HG02840 (cell line): Measurements from ENCODE around the gene PLPPR1.

ENCODE experiments used
- ATAC-seq: cut with Tn5 transposase; IDR thresholded peaks from one replicate; pipeline ENCODE4 v1.9.1; 2021; ENCODE audit warnings: mild to moderate bottlenecking, moderate library complexity, moderate number of reproducible peaks; ENCODE audit not compliant: unreplicated experiment, low FRiP score

PLPPR1 gene

DNA sequence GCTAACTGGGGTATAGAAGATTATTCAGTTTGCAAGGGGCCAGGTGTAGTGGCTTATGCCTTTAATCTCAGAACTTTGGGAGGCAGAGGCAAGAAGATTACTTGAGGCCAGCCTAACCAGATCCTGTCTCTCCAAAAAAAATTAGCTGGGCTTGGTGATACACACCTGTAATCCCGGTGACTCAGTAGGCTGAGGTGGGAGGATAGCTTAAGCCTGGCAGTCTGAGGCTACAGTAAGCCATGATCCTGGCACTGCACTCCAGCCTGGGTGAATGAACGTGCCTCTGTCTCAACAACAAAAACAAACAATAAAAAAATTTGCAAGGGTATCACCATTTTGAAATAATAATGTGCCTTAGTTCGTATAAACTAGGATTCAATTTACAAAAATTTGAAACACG, 305.0 kb downstream of the PLPPR1 start:
- no peak for ATAC-seq

GRCh38 chr9:101333926-101334702, 305.6 kb downstream of the PLPPR1 start:
- ATAC-seq: no peak

DNA sequence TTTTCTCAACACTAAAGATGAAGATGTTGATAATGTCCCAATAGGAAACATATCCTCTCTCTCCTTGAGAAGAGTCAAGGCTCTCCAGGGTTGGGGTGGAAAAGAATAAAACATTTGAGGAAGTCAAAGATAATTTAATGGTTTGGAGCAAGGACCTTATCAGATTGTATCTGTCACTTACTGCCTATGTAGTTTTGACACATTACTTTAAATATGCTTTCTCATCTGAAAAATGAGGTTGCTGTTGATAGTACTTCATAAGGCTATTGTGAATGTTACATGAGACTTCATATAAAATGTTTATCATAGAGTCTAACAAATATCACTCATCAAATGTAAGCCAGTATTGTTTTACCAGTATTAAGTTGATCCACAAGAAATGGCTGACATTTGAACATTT, 307.6 kb downstream of the PLPPR1 start:
- no peak for ATAC-seq

DNA sequence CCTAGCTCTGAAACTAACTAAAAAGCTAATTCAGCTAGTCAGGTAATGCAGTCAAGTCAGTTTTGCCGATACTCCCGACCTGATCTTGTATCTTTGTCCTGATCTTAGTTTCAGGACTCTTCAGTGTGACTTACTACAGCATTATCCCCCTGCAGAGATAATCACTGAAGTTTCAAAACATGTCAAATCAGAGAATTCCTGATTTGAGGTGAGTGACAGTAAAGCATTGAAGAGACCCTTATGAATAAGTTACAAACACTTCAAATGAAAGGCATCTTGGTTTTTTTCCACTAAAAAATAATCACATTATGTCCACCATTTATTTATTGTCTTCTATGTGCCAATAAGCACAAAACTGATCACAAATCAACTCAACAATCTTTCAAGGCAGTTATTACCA, 308.7 kb downstream of the PLPPR1 start:
- no peak for ATAC-seq

- no peak for ATAC-seq
Observed at GRCh38 chr9:101341958-101342357, 313.4 kb downstream of the PLPPR1 start.

DNA sequence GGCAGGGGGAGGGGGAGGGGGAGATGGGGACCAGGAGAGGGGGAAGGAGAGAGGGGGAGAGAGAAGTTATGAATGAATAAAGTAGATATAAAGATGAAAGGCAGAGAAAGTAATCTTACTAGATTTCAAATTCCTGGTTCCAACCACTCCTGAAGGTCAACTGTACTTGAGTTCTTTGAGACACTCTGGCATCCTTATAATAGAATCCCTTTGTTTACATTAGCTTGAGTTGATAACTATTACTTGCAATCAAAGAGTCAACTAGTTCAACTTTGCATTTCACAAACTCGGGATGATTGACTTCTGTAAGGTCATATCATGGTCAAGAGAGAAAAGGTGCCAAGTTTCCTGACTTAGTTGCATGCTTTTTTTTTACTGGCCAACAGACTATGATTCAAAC, 314.1 kb downstream of the PLPPR1 start:
- no peak for ATAC-seq

DNA sequence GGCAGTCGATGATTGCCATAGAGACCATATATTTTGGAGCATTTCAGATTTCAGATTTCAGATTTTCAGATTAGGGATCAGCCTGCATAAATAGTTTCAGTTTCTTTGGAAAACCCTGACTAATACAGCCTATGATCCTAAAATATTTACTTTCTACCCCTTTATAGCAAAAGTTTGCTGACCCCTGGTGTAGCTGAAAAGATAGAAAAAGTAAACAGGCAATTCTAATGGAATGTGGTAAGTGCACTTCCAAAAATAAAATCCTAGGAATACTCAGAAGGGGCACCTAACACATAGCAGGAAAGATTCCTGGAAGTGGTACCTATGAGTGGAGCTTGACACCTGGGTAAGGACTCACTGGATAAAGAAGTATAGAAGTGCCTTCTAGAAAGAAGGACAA, 321.8 kb downstream of the PLPPR1 start:
- ATAC-seq: no peak

- ATAC-seq: no peak
Observed at GRCh38 chr9:101352892-101353463, 324.5 kb downstream of the PLPPR1 start.

DNA sequence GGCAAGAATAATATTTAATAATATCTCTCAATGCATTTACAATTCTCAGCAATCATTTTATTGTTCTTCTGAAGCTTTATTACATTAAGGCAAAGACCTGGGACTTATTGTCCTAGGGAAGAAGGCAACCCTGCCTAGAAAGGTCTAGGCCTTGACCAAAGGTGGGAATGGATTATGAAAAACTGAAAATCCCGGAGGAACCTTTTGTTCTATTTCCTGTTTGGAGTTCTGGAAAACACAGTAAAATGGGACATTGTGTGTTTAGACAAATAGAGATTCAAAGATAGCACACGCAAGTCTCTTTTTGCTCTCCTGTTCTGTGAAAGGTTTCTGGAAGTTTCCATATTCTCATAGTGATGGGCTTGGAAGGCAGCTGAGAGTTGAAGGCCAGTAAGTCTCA, 325.2 kb downstream of the PLPPR1 start:
- no peak for ATAC-seq

DNA sequence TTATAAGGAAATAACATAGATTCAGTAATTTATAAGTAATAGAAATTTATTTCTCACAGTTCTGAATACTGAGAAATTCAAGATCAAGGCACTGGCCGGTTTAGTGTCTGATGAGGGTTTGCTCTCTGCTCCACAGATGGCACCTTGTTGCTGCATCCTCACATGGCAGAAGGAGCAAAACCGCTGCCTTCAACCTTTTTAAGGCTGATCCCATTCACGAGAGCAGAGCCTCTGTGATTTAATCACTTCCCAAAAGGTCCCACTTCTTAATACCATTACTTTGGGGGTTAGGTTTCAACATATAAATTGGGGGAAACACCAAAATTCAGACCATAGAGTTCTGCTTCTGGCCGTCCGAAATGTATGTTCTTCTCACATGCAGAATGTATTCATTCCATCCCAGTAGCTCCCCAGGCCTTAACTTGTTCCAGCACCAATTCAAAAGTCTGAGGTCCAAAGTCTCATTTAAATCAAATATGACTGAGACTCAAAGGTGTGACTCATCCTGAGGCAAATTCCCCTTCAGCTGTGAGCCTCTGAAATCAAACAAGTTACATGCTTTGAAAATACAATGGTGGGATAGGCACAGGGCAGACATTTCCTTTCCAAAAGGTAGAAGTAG, 325.7 kb downstream of the PLPPR1 start:
- ATAC-seq: no peak

DNA sequence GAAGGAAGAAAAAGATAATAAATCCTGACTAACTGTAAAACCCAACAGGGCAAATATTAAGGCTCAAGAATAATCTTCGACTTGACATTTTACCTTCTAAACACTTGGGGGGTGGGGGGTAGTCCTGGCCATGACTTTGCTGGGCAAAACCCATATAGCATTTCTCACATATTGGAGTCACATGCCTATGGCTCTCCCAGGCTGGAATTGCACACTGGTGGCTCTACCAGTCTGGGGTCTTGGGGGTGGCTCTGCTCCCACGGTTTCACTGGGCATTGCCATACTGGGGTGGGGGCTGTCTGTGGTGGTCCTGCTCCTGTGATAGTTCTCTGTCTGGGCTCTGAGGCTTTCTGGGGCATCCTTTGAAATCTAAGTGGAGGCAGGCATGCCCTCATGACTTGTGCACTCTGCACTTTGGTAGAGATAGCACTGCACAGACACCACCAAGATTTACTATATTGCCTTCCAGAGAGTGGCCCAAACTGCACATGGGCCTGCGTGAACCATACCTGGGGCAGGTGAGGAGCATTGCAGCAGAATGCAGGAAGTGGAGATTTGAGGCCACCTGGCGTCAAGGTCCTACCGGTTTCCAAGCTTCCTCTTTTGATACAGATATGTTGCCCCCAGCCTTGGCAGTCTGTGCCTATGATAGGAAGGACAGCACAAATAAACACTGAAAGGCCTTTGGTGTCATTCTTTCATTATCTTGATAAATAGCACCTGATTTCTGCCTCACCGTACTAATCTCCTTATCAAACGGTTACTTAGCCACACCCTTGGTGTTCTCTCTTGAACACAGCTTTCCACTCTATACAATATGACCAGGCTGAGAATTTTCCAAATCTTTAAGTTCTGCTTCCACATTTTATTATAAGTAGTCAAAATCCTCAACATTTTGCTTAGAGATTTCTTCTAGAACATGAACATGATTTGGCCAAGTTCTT, 326.5 kb downstream of the PLPPR1 start:
- no peak for ATAC-seq

DNA sequence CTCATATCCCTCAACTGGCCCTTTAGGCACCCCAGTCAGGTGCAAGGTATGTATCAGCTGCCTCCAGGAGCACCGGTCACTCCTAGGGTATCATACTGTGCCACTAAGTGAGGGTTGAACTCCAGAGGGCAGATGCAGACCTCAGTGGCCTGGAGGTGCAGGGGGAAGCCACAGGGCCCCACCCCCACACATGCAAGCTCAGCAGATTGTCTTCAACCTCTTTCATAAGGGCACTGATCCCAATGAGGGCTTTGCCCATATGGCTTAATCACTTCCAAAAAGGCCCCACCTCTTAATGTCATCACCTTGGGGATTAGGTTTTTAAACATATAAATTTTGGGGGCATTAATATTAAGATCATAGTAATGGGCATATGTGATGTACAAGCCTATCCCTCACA, 328.1 kb downstream of the PLPPR1 start:
- ATAC-seq: no peak

- no peak for ATAC-seq
Observed at GRCh38 chr9:101359679-101360078, 331.2 kb downstream of the PLPPR1 start.

- no peak for ATAC-seq
Observed at GRCh38 chr9:101360647-101361046, 332.1 kb downstream of the PLPPR1 start.

GRCh38 chr9:101362450-101362849, 333.9 kb downstream of the PLPPR1 start:
- ATAC-seq: no peak

GRCh38 chr9:101365181-101365580, 336.7 kb downstream of the PLPPR1 start:
- ATAC-seq: no peak

- ATAC-seq: no peak
Observed at GRCh38 chr9:101366038-101366756, 337.7 kb downstream of the PLPPR1 start.

- ATAC-seq: no peak
Observed at GRCh38 chr9:101367323-101367722, 338.8 kb downstream of the PLPPR1 start.

- ATAC-seq: no peak
Observed at GRCh38 chr9:101369286-101369685, 340.8 kb downstream of the PLPPR1 start.

- ATAC-seq: no peak
Observed at GRCh38 chr9:101369884-101370531, 341.5 kb downstream of the PLPPR1 start.
